NCI-H526 (cell line): ENCODE data around the gene ADCY5.

Experiments
- DNase-seq, 2 experiments: peaks; one replicate each; lab custom pipeline; 2025; lab: John Stamatoyannopoulos, UW

The ADCY5 gene

DNA sequence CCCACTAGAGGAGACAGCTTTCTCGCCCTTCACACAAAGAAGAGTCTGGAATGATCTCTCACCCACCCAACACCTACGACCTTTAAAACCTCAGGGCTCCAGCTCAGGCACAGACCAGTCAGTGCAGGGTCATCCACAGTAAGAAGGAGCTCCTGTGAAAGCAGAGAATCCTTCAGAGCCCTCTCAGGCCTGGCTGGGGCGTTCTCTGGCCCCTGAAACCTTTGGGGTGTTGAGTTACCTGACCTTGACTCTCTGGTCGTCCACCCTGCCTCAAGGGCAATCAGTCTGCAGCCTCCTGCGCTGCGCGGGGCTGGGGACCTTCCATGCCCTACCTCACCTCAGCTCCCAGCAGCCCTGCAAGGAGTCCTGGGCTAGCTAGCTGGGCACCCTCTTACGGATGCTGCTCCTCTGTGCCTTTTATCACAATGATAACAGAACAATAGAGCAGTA, 106.2 kb downstream of the ADCY5 start:
- DNase-seq = no peak

DNA sequence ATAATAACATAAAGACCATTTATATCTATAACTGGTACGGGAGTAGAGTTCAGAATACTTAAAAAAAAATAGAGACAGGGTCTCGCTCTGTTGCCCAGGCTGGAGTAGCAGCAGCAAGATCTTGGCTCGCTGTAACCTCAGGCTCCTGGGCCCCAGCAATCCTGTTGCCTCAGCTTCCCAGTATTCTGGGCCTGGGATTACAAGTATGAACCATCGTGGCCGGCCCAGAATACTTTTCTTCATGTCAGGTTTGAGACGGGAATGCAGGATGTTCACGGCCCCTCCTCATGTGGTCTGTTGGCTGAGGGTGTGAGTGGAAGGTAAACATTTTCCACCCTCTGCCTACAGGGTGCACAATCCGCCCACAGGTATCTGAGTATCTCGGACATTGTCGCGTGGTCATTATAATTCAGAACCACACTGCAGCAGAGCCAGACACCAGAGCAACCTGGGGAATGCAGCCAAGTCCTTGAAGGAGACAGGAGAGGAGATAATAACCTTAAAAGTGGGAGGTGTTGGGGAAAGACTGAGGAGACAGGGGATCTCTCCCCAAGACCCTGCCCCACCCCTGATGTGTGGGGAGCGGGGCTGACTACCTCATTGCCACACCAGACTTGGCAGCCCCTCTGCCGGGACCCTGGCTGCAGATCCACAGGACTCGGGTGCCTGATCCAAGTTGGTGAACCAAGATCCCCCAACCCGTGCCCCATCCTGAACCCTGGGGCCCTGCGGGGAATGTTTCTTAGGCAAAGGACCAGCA, 106.8 kb downstream of the ADCY5 start:
- DNase-seq = no peak

GRCh38 chr3:123340336-123340735, 108.6 kb downstream of the ADCY5 start:
- DNase-seq = no peak

DNA sequence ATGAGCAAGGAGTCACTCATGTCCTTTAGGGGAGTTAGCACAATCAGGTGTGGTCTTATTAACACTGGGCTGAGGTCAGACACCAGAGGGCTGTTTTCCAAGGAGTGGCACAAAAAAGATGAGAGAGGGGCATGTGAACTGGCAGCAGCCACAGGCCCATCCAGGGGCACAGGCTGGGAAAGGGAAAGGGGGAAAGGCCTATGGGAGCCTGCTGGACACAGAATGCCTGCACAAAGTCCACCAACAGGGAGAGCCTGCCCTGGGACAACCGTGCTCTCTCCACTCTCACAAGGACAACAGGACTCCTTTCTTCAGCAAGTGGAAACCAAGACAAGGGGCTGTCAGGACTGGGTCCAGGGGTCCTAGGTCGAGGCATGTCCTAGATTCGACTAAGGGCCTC, 109.6 kb downstream of the ADCY5 start:
- DNase-seq = no peak

- no peak for DNase-seq
Measured at GRCh38 chr3:123338620-123339061, 110.2 kb downstream of the ADCY5 start.

- DNase-seq = no peak
Measured at GRCh38 chr3:123337948-123338619, 110.8 kb downstream of the ADCY5 start.

DNA sequence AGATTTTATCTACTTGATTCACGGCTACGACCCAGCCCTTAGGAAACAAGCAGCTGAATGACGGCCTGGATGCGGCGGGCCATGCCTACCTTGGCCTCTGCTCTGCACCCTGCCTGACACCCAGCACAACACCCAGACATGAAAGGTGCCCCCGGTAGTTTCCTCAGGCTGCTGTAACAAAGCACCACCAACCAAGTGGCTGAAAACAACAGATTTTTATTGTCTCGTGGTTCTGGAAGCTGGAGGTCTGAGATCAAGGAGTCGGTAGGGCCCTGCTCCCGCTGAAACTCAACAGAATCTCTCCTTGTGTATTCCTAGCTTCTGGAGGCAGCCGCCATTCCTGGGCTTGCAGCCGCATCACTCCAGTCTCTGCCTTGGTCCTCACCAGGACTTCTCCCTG, 111.7 kb downstream of the ADCY5 start:
- DNase-seq = no peak

DNA sequence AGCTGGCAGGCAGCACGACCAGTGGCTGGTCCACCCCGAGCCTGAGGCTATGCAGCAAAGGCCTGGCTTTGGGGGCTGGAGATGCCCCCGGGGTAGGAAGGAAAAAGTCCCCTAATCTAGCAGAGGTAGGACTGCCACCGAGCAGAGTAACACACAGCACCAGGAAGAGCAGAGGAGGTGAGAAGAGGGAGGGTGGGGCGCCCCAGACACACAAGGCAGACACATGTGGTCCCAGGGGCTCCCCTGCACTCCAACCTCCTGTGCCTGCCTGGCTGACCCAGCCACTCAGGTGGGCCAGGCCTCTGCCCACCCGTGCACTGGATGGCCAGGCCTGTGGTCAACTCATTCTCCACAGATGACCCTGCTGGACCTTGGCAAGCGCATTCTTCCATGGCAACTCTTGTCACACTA, 112.4 kb downstream of the ADCY5 start:
- DNase-seq = no peak

DNA sequence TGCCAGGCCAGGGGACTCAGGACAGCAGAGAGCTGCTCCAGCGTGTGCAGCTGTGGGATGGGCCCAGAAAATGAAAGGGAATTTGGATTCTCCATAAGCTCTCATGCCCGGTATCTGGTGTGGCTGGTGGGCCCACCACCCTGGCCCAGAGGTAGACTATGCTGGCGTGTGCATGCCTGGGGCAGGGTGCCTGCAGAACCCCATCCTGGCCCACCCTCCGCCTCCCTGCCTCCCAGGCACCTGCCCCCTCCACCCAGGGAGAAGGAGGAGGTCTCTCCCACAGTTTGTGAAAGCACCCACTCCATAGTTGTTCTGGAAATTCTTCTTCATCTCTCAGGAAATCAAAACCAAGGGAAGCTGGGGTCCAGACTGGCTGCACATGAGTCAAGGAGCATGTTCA, 112.9 kb downstream of the ADCY5 start:
- no peak for DNase-seq

DNA sequence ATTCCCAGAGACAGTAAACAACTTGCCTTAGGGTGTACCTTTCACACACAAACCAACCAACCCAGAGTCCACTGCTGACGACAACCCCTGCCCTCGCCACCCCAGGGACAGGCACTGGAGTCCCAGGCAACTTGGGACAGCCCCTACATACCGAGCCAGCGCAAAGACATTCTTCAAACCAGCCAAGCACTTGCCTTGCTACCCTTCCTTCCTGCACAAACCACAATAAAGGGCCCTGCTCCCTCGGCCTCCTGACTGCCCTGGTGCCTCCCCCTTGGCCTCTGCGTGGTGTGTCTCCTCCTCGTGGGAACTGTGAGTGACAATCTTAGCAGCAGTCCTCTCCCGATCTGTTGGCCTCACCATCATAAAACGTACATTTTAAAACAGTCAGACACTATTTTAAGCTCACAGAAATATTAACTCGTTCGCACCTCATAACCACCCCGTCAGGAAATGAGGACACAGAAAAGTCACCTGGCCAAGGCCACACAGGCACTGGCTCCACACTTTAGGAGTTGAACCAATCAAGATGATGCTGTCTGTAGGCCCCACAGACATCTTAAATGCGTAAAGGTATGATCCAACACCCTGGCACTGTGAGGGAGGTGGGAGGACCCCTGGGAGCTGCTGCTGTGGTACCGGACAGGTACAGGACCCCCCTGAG, 113.8 kb downstream of the ADCY5 start:
- no peak for DNase-seq

GRCh38 chr3:123334056-123334455, 114.8 kb downstream of the ADCY5 start:
- no peak for DNase-seq

DNA sequence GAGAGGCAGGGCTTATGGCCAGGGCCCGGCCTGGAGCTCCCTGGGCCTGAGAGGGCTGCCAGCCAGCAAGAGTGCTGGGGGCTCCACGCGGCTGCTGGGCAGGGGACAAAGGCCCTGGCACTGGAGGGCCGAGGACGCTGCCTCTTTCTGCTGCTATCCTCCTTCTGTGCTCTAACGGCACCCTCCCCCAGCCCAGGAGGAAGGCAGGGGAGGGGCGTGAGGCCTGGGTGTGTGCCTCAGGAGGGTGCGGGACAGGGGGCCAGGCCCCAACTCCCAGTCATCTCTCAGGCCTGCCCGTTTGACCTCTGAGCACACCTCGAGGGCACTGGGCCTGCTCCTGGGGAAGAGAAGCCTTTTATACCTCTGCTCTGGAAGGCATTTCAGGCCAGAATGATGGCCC, 115.5 kb downstream of the ADCY5 start:
- no peak for DNase-seq

DNA sequence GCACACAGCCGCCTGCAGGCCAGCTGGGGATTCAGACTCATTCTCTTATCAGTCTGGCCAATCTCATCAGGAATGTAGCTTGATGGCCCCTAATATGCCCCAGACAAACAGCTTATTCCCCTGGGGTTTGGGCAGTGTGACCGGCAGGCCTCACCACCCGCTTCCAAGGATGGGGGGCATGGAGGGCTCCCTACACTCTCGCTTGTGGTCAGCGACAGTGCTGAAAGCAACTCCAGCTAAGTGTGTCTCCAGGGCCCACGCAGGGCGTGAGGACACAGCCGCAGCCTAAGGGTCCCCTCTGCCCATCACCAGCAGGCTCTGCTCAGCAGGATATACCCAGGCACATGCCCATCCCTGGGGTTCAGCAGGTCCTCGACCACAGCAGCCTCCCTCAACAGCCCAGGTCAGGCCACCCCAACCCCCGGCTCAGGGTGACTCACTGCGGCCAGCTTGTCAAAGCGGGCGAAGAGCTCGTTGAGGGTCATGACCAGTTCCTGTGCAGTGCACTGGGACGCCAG, 116.7 kb downstream of the ADCY5 start:
- no peak for DNase-seq

DNA sequence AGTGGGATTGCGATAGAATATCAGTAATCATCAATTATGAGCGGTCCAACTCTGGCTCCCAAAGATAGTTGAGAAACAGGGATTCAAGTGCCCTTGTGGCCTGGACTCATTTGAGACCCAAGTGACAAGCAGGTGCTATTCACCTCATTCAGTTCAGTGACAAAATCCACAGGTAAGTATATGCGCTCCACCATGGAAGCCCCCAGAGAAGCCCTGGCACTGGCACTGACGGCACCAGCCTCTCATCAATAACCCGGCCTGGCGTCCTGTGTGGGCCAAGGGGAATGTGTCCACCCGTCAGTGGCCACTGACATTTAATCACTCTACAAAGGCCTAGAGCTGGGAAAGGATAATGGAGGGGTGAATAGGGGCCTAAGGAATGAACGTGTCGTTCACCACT, 117.2 kb downstream of the ADCY5 start:
- no peak for DNase-seq

GRCh38 chr3:123331006-123331405, 117.9 kb downstream of the ADCY5 start:
- DNase-seq = no peak

DNA sequence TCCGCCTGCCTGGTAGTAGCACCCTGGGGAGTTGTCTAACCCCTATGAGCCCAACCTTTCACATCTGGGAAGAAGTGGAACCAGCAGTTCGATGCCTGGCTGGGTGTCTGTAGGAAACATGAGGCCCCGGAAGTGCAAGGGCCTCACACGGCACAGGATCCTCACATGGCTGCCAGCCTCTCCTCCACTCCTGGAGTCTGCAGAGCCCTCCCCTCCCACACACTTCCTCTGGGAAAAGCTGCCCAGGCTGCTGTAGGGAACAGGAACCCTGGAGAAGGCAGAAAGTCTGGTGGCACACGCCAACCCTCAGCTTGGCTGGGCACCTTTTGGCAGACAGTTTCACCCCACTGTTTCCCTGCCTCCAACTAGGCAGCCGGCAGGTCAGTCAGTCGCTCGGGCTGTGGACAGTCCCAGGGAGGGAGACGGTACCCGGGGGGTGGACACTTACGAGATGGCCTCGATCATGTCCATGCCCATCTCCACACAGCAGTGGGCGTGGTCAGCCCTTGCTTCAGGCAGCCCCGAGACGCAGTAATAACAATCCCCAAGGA, 118.4 kb downstream of the ADCY5 start:
- DNase-seq = no peak

- DNase-seq = no peak
Measured at GRCh38 chr3:123329636-123330340, 119.1 kb downstream of the ADCY5 start.

- DNase-seq = peak; percentile 84 to 91
Measured at GRCh38 chr3:123328851-123329635, 119.8 kb downstream of the ADCY5 start.

- no peak for DNase-seq
Measured at GRCh38 chr3:123327956-123328850, 120.7 kb downstream of the ADCY5 start.

DNA sequence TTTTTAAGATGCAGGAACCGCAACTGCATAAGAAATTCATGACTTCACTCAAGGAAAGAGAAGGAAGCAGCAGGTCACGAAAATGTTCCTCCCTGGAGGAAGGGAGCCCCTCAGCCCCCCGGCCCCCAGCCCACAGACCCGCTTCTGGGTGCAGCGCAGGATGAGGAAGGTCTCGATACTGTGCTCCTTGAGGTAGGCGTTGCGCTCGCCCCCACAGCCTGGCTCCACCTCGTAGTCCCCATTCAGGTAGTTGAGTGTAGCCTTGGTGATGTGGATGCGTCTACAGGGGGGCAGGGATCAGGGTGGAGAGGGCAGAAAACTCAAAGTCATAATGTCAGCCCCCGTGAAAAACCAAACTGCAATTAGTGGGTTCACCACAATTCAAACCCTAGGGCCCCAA, 121.4 kb downstream of the ADCY5 start:
- DNase-seq = no peak
